HepG2 (cell line): ENCODE measurements around the gene SIX5. TPM values are rescaled to one million over a fixed set of nuclear protein-coding genes. Genes with fewer than 3 reads are reported as not detected.
A peak's percentile ranks its signal among the peaks of the same experiment; 100 is the strongest.

Experiments
- ATF3 ChIP-seq: sonication (generic); formaldehyde crosslinking; IDR thresholded peaks from 2 replicates; pipeline ENCODE4 v1.4.0; 2020; ENCODE audit warnings: missing genetic modification reagents
- ATF7 ChIP-seq, 2 experiments: fragments of 450-650 bp in 1 of 2; sonication (generic) in 1 of 2; formaldehyde crosslinking in 1 of 2; IDR thresholded peaks; 2 replicates each; pipeline versions ENCODE4 v1.4.0 to v1.6.1; 2016 to 2020; ENCODE audit warnings: antibody characterized with exemption in 1 of 2, mild to moderate bottlenecking in 1 of 2, missing genetic modification reagents in 1 of 2
- BATF2 ChIP-seq: sonication (generic); formaldehyde crosslinking; IDR thresholded peaks from 2 replicates; pipeline ENCODE4 v1.8.0; 2022; ENCODE audit warnings: mild to moderate bottlenecking, missing genetic modification reagents, moderate library complexity
- CBX5 ChIP-seq: sonication (generic); formaldehyde crosslinking; IDR thresholded peaks from 2 replicates; pipeline ENCODE4 v1.4.0; 2020; ENCODE audit warnings: missing genetic modification reagents, borderline replicate concordance
- CENPBD1 ChIP-seq: sonication (generic); formaldehyde crosslinking; IDR thresholded peaks from 2 replicates; pipeline ENCODE4 v1.8.0; 2022; ENCODE audit warnings: missing genetic modification reagents, low read depth, mild to moderate bottlenecking, borderline replicate concordance
- GATAD1 ChIP-seq: IDR thresholded peaks from 2 replicates; pipeline ENCODE4 v1.6.1; 2016; ENCODE audit warnings: missing genetic modification reagents, missing compliant biosample characterization
- HOXA3 ChIP-seq: sonication (generic); formaldehyde crosslinking; IDR thresholded peaks from 2 replicates; pipeline ENCODE4 v1.5.0; 2020; ENCODE audit warnings: missing genetic modification reagents
- LRRFIP1 ChIP-seq: sonication (generic); formaldehyde crosslinking; conservative IDR thresholded peaks from 2 replicates; pipeline ENCODE4 v1.4.0; 2020; ENCODE audit warnings: missing genetic modification reagents
- NFE2L1 ChIP-seq: sonication (generic); formaldehyde crosslinking; IDR thresholded peaks from 2 replicates; pipeline ENCODE4 v1.4.0; 2020; ENCODE audit warnings: missing genetic modification reagents, mild to moderate bottlenecking, borderline replicate concordance
- ONECUT2 ChIP-seq: sonication (generic); formaldehyde crosslinking; IDR thresholded peaks from 2 replicates; pipeline ENCODE4 v1.4.0; 2020; ENCODE audit warnings: missing genetic modification reagents
- PHF21A ChIP-seq: sonication (generic); formaldehyde crosslinking; IDR thresholded peaks from 2 replicates; pipeline ENCODE4 v1.5.0; 2020; ENCODE audit warnings: mild to moderate bottlenecking, missing genetic modification reagents
- POLR2AphosphoS5 ChIP-seq: IDR thresholded peaks from 2 replicates; pipeline ENCODE4 v1.6.1; 2012; ENCODE audit warnings: low read depth, low read length
- RFX3 ChIP-seq: IDR thresholded peaks from 2 replicates; pipeline ENCODE4 v1.6.1; 2016; ENCODE audit warnings: missing biosample characterization, missing genetic modification reagents
- SNAPC2 ChIP-seq: sonication (generic); formaldehyde crosslinking; IDR thresholded peaks from 2 replicates; pipeline ENCODE4 v1.8.1; 2022; ENCODE audit warnings: mild to moderate bottlenecking, missing genetic modification reagents
- SRSF4 ChIP-seq: fragments of 200-400 bp; formaldehyde crosslinking; IDR thresholded peaks from one replicate; pipeline ENCODE4 v1.6.1; 2018; ENCODE audit warnings: mild to moderate bottlenecking, low read depth, low read length, moderate library complexity; ENCODE audit not compliant: poor library complexity, severe bottlenecking
- THAP11 ChIP-seq: IDR thresholded peaks from 2 replicates; pipeline ENCODE4 v1.6.1; 2016; ENCODE audit warnings: missing biosample characterization, missing genetic modification reagents
- ZBTB2 ChIP-seq: sonication (generic); formaldehyde crosslinking; IDR thresholded peaks from 2 replicates; pipeline ENCODE4 v1.8.0; 2022; ENCODE audit warnings: low read depth, missing genetic modification reagents
- ZFP36 ChIP-seq: fragments of 150-350 bp; IDR thresholded peaks from 2 replicates; pipeline ENCODE4 v1.6.1; 2018; ENCODE audit warnings: borderline replicate concordance, low read length, low read depth; ENCODE audit not compliant: partially characterized antibody
- ZNF124 ChIP-seq: sonication (generic); formaldehyde crosslinking; IDR thresholded peaks from 2 replicates; pipeline ENCODE4 v1.4.0; 2020; ENCODE audit warnings: missing genetic modification reagents
- ZNF512 ChIP-seq: sonication (generic); formaldehyde crosslinking; IDR thresholded peaks from 2 replicates; pipeline ENCODE4 v1.4.0; 2020; ENCODE audit warnings: mild to moderate bottlenecking, missing genetic modification reagents
- ZNF672 ChIP-seq: sonication (generic); formaldehyde crosslinking; IDR thresholded peaks from 2 replicates; pipeline ENCODE4 v1.8.1; 2022; ENCODE audit warnings: missing genetic modification reagents
- ZNF883 ChIP-seq: sonication (generic); formaldehyde crosslinking; IDR thresholded peaks from 2 replicates; pipeline ENCODE4 v1.5.1; 2020; ENCODE audit warnings: mild to moderate bottlenecking, missing genetic modification reagents; ENCODE audit errors: not compliant biosample characterization
- polyA plus RNA-seq, 8 experiments: library from polyadenylated mRNA; depleted of rRNA in 3 of 8; stranded (reverse) in 7 of 8; unstranded in 1 of 8; fragments of >200 nt; fragmentation: Illumina TruSeq in 4 of 8; extraction: Trizol in 4 of 8; gene quantifications; 2 replicates each; pipeline versions ENCODE4 v1.2.1 to v1.2.3, GENCODE V29; 2011 to 2016; ENCODE audit warnings: low read depth in 4 of 8, missing spikeins in 1 of 8, mixed read lengths in 1 of 8; ENCODE audit not compliant: insufficient read depth in 1 of 8
- total RNA-seq, 5 experiments: library from RNA; depleted of rRNA; stranded (reverse); fragments of >200 nt; fragmentation: Illumina TruSeq; extraction: Trizol; gene quantifications; 2 replicates each; pipeline ENCODE4 v1.2.3, GENCODE V29; 2016; ENCODE audit warnings: low read depth in 1 of 5

The SIX5 gene
- total and polyA plus RNA-seq, 2 of the 13 experiments (the other 11 are each of a cell fraction or from before 2014, with no cell fraction given), result 7.7 to 10.5 TPM

GRCh38 chr19:45730368-45731288, 38.4 kb downstream of the SIX5 start, which contains the start of gene FBXO46 (continued):
- TF ChIP-seq NFE2L1 (CRISPR knock-in tag), result no peak
- peak; percentile 70; the same call in 1 of the 2 replicates for TF ChIP-seq PHF21A (CRISPR knock-in tag)
- no peak for TF ChIP-seq ZNF883 (CRISPR knock-in tag)
- TF ChIP-seq RFX3 (CRISPR knock-in tag), result no peak
- no peak for TF ChIP-seq ONECUT2 (CRISPR knock-in tag)
- no peak for TF ChIP-seq BATF2
- TF ChIP-seq HOXA3 (CRISPR knock-in tag), result peak; percentile 66
- no peak for TF ChIP-seq ATF3
- TF ChIP-seq SRSF4, result no peak
- peak; percentile 97 for TF ChIP-seq THAP11 (CRISPR knock-in tag)
- TF ChIP-seq GATAD1 (CRISPR knock-in tag), result peak; percentile 81
- TF ChIP-seq ZNF672 (CRISPR knock-in tag), result no peak
- TF ChIP-seq ZBTB2, result no peak
- no peak for TF ChIP-seq ZFP36
- no peak for TF ChIP-seq ZNF512 (CRISPR knock-in tag)
- no peak for TF ChIP-seq LRRFIP1 (CRISPR knock-in tag)
- peak; percentile 32; the same call in 1 of the 2 replicates for TF ChIP-seq ZNF124
- TF ChIP-seq SNAPC2, result no peak
- TF ChIP-seq CBX5 (CRISPR knock-in tag), result peak; percentile 53; the same call in 1 of the 2 replicates
- TF ChIP-seq POLR2AphosphoS5, result peak; percentile 75
- TF ChIP-seq CENPBD1 (CRISPR knock-in tag), result no peak
- TF ChIP-seq ATF7 (IDR thresholded peaks at IDR 0.05), result no peak
- TF ChIP-seq ATF7 (CRISPR knock-in tag; IDR thresholded peaks at IDR 0.05), result 0 out of 2 replicates have a peak, but pooled peaks have one; percentile 34
